GM21576 (cell line): ENCODE measurements around the gene COPS3.
A peak's percentile ranks its signal among the peaks of the same experiment; 100 is the strongest.

ENCODE experiments used
- ATAC-seq: cut with Tn5 transposase; IDR thresholded peaks from one replicate; pipeline ENCODE4 v1.9.1; 2021; ENCODE audit warnings: mild to moderate bottlenecking, moderate library complexity; ENCODE audit not compliant: unreplicated experiment

COPS3 gene

GRCh38 chr17:17221329-17221728 lies 59.7 kb downstream of the COPS3 start:
- ATAC-seq: no peak

GRCh38 chr17:17220529-17220928 lies 60.5 kb downstream of the COPS3 start:
- no peak for ATAC-seq

GRCh38 chr17:17217995-17218394 lies 63.1 kb downstream of the COPS3 start:
- ATAC-seq: no peak

GRCh38 chr17:17216776-17217175 lies 64.3 kb downstream of the COPS3 start:
- no peak for ATAC-seq

- ATAC-seq: no peak
These were observed 64.8 kb downstream of the COPS3 start for GRCh38 chr17:17216236-17216635.

- no peak for ATAC-seq
These were observed 65.5 kb downstream of the COPS3 start for GRCh38 chr17:17215575-17215974.

GRCh38 chr17:17214646-17215436 lies 66.2 kb downstream of the COPS3 start:
- ATAC-seq: no peak

GRCh38 chr17:17213775-17214174 lies 67.3 kb downstream of the COPS3 start:
- ATAC-seq: no peak

GRCh38 chr17:17207998-17208397 lies 73.0 kb downstream of the COPS3 start:
- no peak for ATAC-seq

- ATAC-seq: no peak
These were observed 74.1 kb downstream of the COPS3 start for GRCh38 chr17:17206913-17207335.

- peak; percentile 49 for ATAC-seq
These were observed 74.7 kb downstream of the COPS3 start, which contains the start of gene PLD6 for GRCh38 chr17:17206124-17206912. Gene PLD6 (minus strand): TSS chr17:17206333. CDS start chr17:17206286, 47 bp downstream.

- ATAC-seq: peak; percentile 25
These were observed 75.5 kb downstream of the COPS3 start for GRCh38 chr17:17205368-17206123.

- ATAC-seq: no peak
These were observed 76.3 kb downstream of the COPS3 start for GRCh38 chr17:17204635-17205231.

GRCh38 chr17:17204041-17204591 lies 76.9 kb downstream of the COPS3 start:
- no peak for ATAC-seq

- ATAC-seq: no peak
These were observed 77.8 kb downstream of the COPS3 start for GRCh38 chr17:17203173-17203730.

GRCh38 chr17:17201907-17202306 lies 79.1 kb downstream of the COPS3 start:
- no peak for ATAC-seq

GRCh38 chr17:17201271-17201670 lies 79.8 kb downstream of the COPS3 start:
- ATAC-seq: no peak

GRCh38 chr17:17200831-17201230 lies 80.2 kb downstream of the COPS3 start:
- no peak for ATAC-seq

- ATAC-seq: no peak
These were observed 80.7 kb downstream of the COPS3 start for GRCh38 chr17:17200311-17200710.

GRCh38 chr17:17198281-17198680 lies 82.8 kb downstream of the COPS3 start:
- ATAC-seq: no peak
